ENCODE data around the gene SCYGR6. TPM values are rescaled to one million over a fixed set of nuclear protein-coding genes. Genes with fewer than 3 reads are reported as not detected.

SCYGR6 gene
- total RNA-seq, 4 donors from 2014 or later, result not detected

DNA sequence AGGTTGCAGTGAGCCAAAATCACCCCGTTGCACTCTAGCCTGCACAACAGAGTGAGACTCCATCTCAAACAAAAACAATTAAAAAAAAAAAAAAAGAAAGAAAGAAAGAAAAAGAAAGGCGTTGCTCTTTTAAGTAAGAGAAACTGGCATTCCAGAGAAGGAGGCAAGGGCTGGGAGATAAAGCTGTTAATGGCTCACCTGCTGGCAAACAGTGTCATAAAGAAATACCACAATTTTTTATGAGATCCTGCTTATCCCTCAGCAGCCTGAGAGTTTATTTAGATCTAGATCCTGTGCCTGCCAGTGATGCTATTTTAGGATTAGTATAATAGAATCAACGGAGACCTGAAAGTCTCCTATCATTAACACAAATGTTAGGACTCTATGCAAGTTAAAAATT is 23.0 kb downstream of the SCYGR6 start:
- Histone ChIP-seq H3K36me3 (no peaks in the 10 kb centered on the region), H3K4me3 (no peak overlapping the region), H3K9me3 (peaks cover 0 to 8% (median 0%) of the 10 kb centered on the region in 3 donors), H3K27ac (no peak overlapping the region), H3K27me3 (no peaks in the 10 kb centered on the region), H3K4me1 (no peaks in the 10 kb centered on the region)
- ATAC-seq, result no peak
- TF ChIP-seq POLR2AphosphoS5 (IDR thresholded peaks at IDR 0.05), result no peak
- no peak for TF ChIP-seq POLR2A (IDR thresholded peaks at IDR 0.05)
- 40 to 73% methylated on average over 1 to 3 of the region's 3 CpGs for WGBS, 2 donors (ENCODE audit: low coverage in 1 of 2)

DNA sequence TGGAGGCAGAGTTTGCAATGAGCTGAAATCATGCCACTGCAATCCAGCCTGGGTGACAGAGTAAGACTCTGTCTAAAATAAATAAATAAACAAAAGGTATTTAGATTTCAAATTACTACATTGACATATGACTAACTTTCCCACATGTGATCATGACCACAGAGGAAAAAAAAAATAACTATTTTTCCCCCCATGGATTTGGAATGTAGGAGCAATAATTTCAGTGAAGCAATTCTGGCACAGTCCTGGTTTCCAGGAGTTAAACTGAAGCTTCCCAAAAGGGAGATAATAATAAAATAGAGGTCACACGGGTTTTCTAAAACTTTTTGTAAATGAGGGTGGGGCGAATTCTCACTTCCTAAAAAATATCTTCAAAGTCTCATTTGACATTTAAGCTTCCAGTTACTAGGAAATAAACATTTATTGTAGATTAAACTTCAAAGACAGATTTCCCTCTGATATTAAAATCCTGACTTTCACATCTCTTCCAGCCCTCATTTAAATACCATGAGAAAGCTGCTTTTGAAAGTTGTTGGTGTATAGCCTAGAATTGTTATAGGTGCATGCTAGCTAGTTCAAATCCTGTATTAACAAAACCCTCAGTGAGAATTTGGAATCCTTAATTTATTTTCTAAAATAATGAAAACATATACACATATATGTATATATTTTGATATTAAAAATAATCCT is 27.4 kb downstream of the SCYGR6 start:
- H3K4me3 ChIP-seq, result no peak overlapping the region
- no peak for TF ChIP-seq CTCF (IDR thresholded peaks at IDR 0.05)
- no peak for TF ChIP-seq POLR2AphosphoS5 (IDR thresholded peaks at IDR 0.05)
- TF ChIP-seq POLR2A (IDR thresholded peaks at IDR 0.05), result no peak
- no peak for TF ChIP-seq EP300 (IDR thresholded peaks at IDR 0.05)
- H3K4me1 ChIP-seq, result no peaks in the 10 kb centered on the region
- no peaks in the 10 kb centered on the region for H3K27me3 ChIP-seq
- peaks cover 0 to 2% (median 0%) of the 10 kb centered on the region in 3 donors for H3K9me3 ChIP-seq
- no peak overlapping the region for H3K27ac ChIP-seq
- no peaks in the 10 kb centered on the region for H3K36me3 ChIP-seq
- no peak for ATAC-seq
- 59 to 62% methylated on average over 2 of the region's 2 CpGs for WGBS, 2 donors (ENCODE audit: low coverage in 1 of 2)

GRCh38 chr2:227687189-227687588 is 37.4 kb downstream of the SCYGR6 start:
- no peaks in the 10 kb centered on the region for H3K9me3 ChIP-seq
- no peak for ATAC-seq
- H3K27ac ChIP-seq, result no peak overlapping the region
- no peak overlapping the region for H3K4me3 ChIP-seq
- whole genome bisulfite sequencing, 2 donors (ENCODE audit: low coverage in 1 of 2), result 72 to 73% methylated on average over 3 of the region's 3 CpGs
- TF ChIP-seq POLR2AphosphoS5 (IDR thresholded peaks at IDR 0.05), result no peak
- no peak for TF ChIP-seq CTCF (IDR thresholded peaks at IDR 0.05)
- no peak for TF ChIP-seq POLR2A (IDR thresholded peaks at IDR 0.05)
- TF ChIP-seq EP300 (IDR thresholded peaks at IDR 0.05), result no peak
- H3K27me3 ChIP-seq, result no peaks in the 10 kb centered on the region
- H3K36me3 ChIP-seq, result no peaks in the 10 kb centered on the region
- H3K4me1 ChIP-seq, result no peaks in the 10 kb centered on the region

GRCh38 chr2:227684258-227684657 is 40.3 kb downstream of the SCYGR6 start:
- no peak for TF ChIP-seq POLR2A (IDR thresholded peaks at IDR 0.05)
- TF ChIP-seq POLR2AphosphoS5 (IDR thresholded peaks at IDR 0.05), result no peak
- no peak for TF ChIP-seq CTCF (IDR thresholded peaks at IDR 0.05)
- Histone ChIP-seq H3K9me3 (no peaks in the 10 kb centered on the region), H3K4me3 (no peak overlapping the region), H3K4me1 (no peaks in the 10 kb centered on the region), H3K27ac (no peak overlapping the region), H3K27me3 (no peaks in the 10 kb centered on the region), H3K36me3 (no peaks in the 10 kb centered on the region)
- no peak for ATAC-seq
- WGBS, 2 donors (ENCODE audit: low coverage in 1 of 2), result 73 to 77% methylated on average over 5 of the region's 5 CpGs

DNA sequence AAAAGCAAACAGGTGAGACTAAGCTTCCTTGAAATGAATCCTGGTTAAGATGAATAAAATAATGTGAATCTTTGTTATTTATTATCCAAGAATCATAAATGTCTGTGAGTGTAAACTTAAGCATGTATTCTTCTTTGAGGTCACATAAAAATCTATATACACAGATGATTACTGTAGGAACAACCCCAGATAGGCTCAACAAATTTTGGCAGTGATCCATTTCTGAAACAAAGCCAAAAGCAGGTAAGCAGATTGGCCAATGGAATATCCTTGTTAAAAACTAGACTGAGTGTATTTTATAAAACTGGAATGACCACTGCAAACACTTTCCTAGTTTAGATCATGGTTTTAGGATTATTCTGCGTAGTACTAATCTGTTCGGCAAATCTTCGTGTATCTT is 46.6 kb downstream of the SCYGR6 start:
- Histone ChIP-seq H3K36me3 (no peaks in the 10 kb centered on the region), H3K9me3 (no peaks in the 10 kb centered on the region), H3K27ac (no peak overlapping the region), H3K4me1 (no peaks in the 10 kb centered on the region), H3K27me3 (no peaks in the 10 kb centered on the region), H3K4me3 (no peak overlapping the region)
- WGBS, 2 donors (ENCODE audit: low coverage in 1 of 2), result 86 to 90% methylated on average over 3 of the region's 3 CpGs
- ATAC-seq, result no peak
- TF ChIP-seq POLR2A (IDR thresholded peaks at IDR 0.05) (no peak), CTCF (IDR thresholded peaks at IDR 0.05) (no peak), EP300 (IDR thresholded peaks at IDR 0.05) (no peak), POLR2AphosphoS5 (IDR thresholded peaks at IDR 0.05) (no peak)
